Measurements from ENCODE around the gene FBN1.

The FBN1 gene

DNA sequence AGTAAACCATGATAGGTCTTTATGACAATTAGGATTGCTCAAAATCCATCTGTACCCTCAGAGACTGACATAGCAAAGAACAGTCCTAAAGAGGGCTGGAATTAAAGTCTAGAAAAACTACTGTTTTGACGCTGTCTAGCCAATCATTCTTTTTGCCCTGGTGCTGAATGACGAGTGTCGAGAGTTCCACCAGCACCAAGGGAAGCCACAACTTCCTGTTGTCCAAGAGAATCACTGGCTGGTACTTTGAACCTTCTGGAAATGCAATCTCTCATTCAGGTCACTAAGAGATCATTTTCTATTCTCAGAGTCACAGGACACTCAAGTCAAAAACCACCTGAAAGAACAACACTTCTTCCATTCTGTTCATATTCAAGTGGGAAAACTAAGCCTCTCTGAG is 37.7 kb downstream of the FBN1 start:
- peaks cover 8% of the 10 kb centered on the region for H3K4me1 ChIP-seq (ENCODE audit: low read length)
- H3K4me2 ChIP-seq (ENCODE audit: low read length): no peak overlapping the region
- no peak overlapping the region for H3K27ac ChIP-seq (ENCODE audit: low read length)
- no peaks in the 10 kb centered on the region for H3K36me3 ChIP-seq (replicated peaks; ENCODE audit: low read depth, low read length)
- no peaks in the 10 kb centered on the region for H3K27me3 ChIP-seq (ENCODE audit: low read depth, low read length)
- no peaks in the 10 kb centered on the region for H4K20me1 ChIP-seq (ENCODE audit: insufficient read depth, low read length)
- no peak overlapping the region for H3K9ac ChIP-seq (ENCODE audit: low read length)
- H3K79me2 ChIP-seq (ENCODE audit: low read length): no peaks in the 10 kb centered on the region
- H2AFZ ChIP-seq (ENCODE audit: low read depth, low read length): no peak overlapping the region
- TF ChIP-seq, protein P1, sequence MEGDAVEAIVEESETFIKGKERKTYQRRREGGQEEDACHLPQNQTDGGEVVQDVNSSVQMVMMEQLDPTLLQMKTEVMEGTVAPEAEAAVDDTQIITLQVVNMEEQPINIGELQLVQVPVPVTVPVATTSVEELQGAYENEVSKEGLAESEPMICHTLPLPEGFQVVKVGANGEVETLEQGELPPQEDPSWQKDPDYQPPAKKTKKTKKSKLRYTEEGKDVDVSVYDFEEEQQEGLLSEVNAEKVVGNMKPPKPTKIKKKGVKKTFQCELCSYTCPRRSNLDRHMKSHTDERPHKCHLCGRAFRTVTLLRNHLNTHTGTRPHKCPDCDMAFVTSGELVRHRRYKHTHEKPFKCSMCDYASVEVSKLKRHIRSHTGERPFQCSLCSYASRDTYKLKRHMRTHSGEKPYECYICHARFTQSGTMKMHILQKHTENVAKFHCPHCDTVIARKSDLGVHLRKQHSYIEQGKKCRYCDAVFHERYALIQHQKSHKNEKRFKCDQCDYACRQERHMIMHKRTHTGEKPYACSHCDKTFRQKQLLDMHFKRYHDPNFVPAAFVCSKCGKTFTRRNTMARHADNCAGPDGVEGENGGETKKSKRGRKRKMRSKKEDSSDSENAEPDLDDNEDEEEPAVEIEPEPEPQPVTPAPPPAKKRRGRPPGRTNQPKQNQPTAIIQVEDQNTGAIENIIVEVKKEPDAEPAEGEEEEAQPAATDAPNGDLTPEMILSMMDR (IDR thresholded peaks at IDR 0.05; ENCODE audit: low read depth, low read length): no peak
- no peak for TF ChIP-seq EZH2phosphoT487 (IDR thresholded peaks at IDR 0.05; ENCODE audit: low read depth)
- no peak overlapping the region for H3K4me3 ChIP-seq (ENCODE audit: low read length)
- no peaks in the 10 kb centered on the region for H3K9me3 ChIP-seq (ENCODE audit: insufficient read depth, low read length)

DNA sequence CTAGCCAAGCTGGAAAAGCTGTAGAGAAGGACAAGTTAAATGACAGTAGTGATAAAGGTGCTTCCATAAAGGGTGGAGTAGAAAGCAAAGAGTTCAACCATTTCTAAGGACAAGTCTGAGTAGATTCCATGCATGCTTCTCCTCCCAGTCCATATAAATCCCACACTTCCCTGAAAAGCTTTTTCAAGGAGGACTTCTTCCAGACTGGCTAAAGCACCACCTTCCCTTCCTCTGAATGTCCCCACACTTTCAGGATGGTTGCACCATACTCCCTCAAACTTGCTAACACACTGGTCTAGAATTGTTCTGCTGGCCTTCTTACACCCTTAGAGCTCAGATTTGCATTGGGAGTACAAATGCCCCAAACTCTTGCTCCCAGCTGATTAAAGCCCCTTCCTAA is 40.9 kb downstream of the FBN1 start:
- Histone ChIP-seq H3K4me1 (ENCODE audit: low read length) (peaks cover 8% of the 10 kb centered on the region), H3K4me3 (ENCODE audit: low read length) (no peak overlapping the region), H3K9me3 (ENCODE audit: insufficient read depth, low read length) (no peaks in the 10 kb centered on the region), H3K79me2 (ENCODE audit: low read length) (no peaks in the 10 kb centered on the region), H3K36me3 (replicated peaks; ENCODE audit: low read depth, low read length) (no peaks in the 10 kb centered on the region), H2AFZ (ENCODE audit: low read depth, low read length) (no peak overlapping the region), H3K27ac (ENCODE audit: low read length) (no peak overlapping the region), H3K27me3 (ENCODE audit: low read depth, low read length) (no peaks in the 10 kb centered on the region), H4K20me1 (ENCODE audit: insufficient read depth, low read length) (no peaks in the 10 kb centered on the region), H3K9ac (ENCODE audit: low read length) (no peak overlapping the region), H3K4me2 (ENCODE audit: low read length) (no peak overlapping the region)
- TF ChIP-seq, protein P1 (IDR thresholded peaks at IDR 0.05; ENCODE audit: low read depth, low read length): no peak
- TF ChIP-seq EZH2phosphoT487 (IDR thresholded peaks at IDR 0.05; ENCODE audit: low read depth): no peak

DNA sequence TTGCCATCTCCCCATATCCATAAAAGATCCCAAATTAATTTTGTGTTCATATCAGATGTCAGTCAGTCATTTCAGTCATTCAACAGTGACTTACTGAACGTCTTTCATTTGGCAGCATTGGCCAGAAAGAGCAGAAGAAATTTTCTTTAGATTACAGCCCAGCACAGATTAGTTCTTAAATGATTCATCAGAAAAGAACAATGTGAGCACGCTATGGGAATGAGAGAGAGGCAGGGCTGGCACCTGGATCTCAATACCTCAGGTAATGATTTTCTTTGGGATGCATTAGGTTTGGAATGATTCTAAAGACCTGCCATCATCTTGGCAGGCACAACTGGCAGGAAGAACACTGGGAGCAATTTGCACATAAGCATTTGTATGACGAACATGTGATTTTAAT is 41.6 kb downstream of the FBN1 start:
- H3K27ac ChIP-seq (ENCODE audit: low read length): no peak overlapping the region
- no peak overlapping the region for H3K4me2 ChIP-seq (ENCODE audit: low read length)
- no peaks in the 10 kb centered on the region for H3K79me2 ChIP-seq (ENCODE audit: low read length)

DNA sequence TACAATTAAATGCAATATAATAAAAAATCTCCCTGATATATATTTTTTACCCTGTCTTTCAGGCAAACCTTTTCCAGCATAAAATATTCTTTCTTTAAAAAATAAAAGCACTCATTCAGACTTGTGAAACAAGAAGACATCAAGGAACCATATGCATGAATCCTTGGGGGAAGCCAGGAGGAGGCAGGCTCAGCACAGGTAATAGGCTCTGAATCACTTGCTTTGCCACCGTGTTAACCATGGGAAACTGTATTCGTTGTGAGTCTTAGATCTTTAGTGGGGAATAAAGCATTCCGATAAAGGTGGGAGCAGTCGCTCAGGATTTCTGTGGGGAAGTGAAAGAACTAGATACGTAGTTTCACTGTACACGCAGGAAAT is 42.4 kb downstream of the FBN1 start:
- no peaks in the 10 kb centered on the region for H3K79me2 ChIP-seq (ENCODE audit: low read length)
- no peaks in the 10 kb centered on the region for H4K20me1 ChIP-seq (ENCODE audit: insufficient read depth, low read length)
- no peak overlapping the region for H3K9ac ChIP-seq (ENCODE audit: low read length)
- H3K4me1 ChIP-seq (ENCODE audit: low read length): peaks cover 8% of the 10 kb centered on the region
- H3K4me3 ChIP-seq (ENCODE audit: low read length): peak overlapping the region; percentile 43
- H3K4me2 ChIP-seq (ENCODE audit: low read length): peak overlapping the region; percentile 59
- no peaks in the 10 kb centered on the region for H3K36me3 ChIP-seq (replicated peaks; ENCODE audit: low read depth, low read length)
- no peaks in the 10 kb centered on the region for H3K9me3 ChIP-seq (ENCODE audit: insufficient read depth, low read length)
- no peak overlapping the region for H2AFZ ChIP-seq (ENCODE audit: low read depth, low read length)
- TF ChIP-seq EZH2phosphoT487 (IDR thresholded peaks at IDR 0.05; ENCODE audit: low read depth): no peak
- TF ChIP-seq, protein P1 (IDR thresholded peaks at IDR 0.05; ENCODE audit: low read depth, low read length): peak; percentile 32; the same call in 1 of the 2 replicates
- H3K27ac ChIP-seq (ENCODE audit: low read length): no peak overlapping the region
- no peaks in the 10 kb centered on the region for H3K27me3 ChIP-seq (ENCODE audit: low read depth, low read length)

More for the DNA sequence above, 41.6 kb downstream of the FBN1 start:
- Histone ChIP-seq H4K20me1 (ENCODE audit: insufficient read depth, low read length) (no peaks in the 10 kb centered on the region), H3K27me3 (ENCODE audit: low read depth, low read length) (no peaks in the 10 kb centered on the region), H3K36me3 (replicated peaks; ENCODE audit: low read depth, low read length) (no peaks in the 10 kb centered on the region), H3K4me1 (ENCODE audit: low read length) (peaks cover 8% of the 10 kb centered on the region), H3K4me3 (ENCODE audit: low read length) (no peak overlapping the region), H3K9me3 (ENCODE audit: insufficient read depth, low read length) (no peaks in the 10 kb centered on the region), H2AFZ (ENCODE audit: low read depth, low read length) (no peak overlapping the region), H3K9ac (ENCODE audit: low read length) (no peak overlapping the region)
- TF ChIP-seq EZH2phosphoT487 (IDR thresholded peaks at IDR 0.05; ENCODE audit: low read depth): no peak
- TF ChIP-seq, protein P1 (IDR thresholded peaks at IDR 0.05; ENCODE audit: low read depth, low read length): no peak
